ENCODE results near the gene CTF1. TPM values are rescaled to one million over a fixed set of nuclear protein-coding genes. Genes with fewer than 3 reads are reported as not detected.
"Not testable (repeated sequence)": the region's sequence is repeated elsewhere in the genome, so short reads cannot be mapped to it uniquely, and the experiment has no call there.

Gene CTF1
- total and polyA plus RNA-seq, 9 donors: 7.0 to 22.4 (median 14.4) TPM

GRCh38 chr16:30889721-30890120, 6.7 kb upstream of the CTF1 start:
- WGBS, 3 donors: 69 to 73% (median 70%) methylated on average over 5 of the region's 5 CpGs
- H3K4me1 ChIP-seq (ENCODE audit: insufficient read depth): peaks cover 12% of the 10 kb centered on the region
- no peak overlapping the region for H3K27ac ChIP-seq
- H3K27me3 ChIP-seq: no peaks in the 10 kb centered on the region
- H3K9me3 ChIP-seq: no peaks in the 10 kb centered on the region
- H3K36me3 ChIP-seq: no peaks in the 10 kb centered on the region
- H3K4me3 ChIP-seq: no peak overlapping the region
- no peak for TF ChIP-seq EP300 (IDR thresholded peaks at IDR 0.05)
- no peak for TF ChIP-seq CTCF (IDR thresholded peaks at IDR 0.05)
- no peak for TF ChIP-seq POLR2A (IDR thresholded peaks at IDR 0.05)
- intact Hi-C loops (cut with DNase I): loop anchor here in 1 of 4 donors (5.0 kb wide), 1 partner anchor 42 kb away; no protein-coding TSS in a partner anchor
- DNase-seq: no peak

- H3K36me3 ChIP-seq: not testable (repeated sequence)
- intact Hi-C loops (cut with DNase I): loop anchor here in 1 of 4 donors (5.0 kb wide), 1 partner anchor 44 kb away; no protein-coding TSS in a partner anchor
Observed at GRCh38 chr16:30891043-30891823, 5.2 kb upstream of the CTF1 start.

DNA sequence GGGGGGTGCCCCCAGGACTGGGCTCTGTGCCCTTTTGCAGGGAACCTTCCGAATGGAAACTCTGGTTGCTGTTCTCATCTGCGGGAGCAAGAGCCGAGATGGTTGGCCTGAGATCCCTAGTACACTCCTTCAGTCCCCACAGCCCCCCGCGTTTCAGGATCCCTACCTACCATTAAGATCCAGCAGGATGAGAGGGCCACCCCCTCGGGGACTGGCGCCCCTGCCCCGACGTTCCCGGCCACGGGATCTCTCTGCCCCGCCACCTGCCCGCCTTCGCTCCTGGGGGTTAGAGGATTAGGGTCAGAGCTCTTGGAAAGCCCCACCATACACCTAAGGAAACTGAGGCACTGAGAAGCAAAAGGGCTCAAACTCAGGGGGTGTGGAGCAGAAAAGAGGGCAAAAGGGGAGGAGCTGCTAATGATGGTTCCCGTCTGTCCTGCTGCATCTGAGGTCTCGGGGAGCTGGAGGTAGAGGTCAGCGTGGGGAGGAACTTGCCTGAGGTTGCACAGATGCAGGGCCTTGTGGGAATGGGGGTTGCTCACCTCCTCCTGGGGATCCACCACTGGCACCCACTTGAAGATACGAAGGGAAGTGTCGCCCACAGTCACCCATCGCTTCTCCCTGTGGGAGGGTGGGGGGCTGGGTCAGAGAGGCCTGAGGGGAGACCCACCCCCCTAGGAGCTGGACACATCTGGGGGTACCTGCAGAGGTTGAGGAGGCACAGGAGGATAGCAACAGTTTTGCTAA, 3.6 kb upstream of the CTF1 start:
- H3K9me3 ChIP-seq: no peaks in the 10 kb centered on the region
- H3K36me3 ChIP-seq: no peaks in the 10 kb centered on the region
- intact Hi-C loops (cut with DNase I): loop anchor here in 1 of 4 donors (5.0 kb wide), 1 partner anchor 46 kb away; no protein-coding TSS in a partner anchor
- H3K4me1 ChIP-seq (ENCODE audit: insufficient read depth): peaks cover 15% of the 10 kb centered on the region
- H3K27ac ChIP-seq: peak overlapping the region; percentile 64 to 92
- DNase-seq: no peak
- 45 to 58% (median 52%) methylated on average over 20 of the region's 20 CpGs for WGBS, 3 donors
- H3K27me3 ChIP-seq: no peaks in the 10 kb centered on the region
- peak overlapping the region; percentile 74 for H3K4me3 ChIP-seq
- no peak for TF ChIP-seq CTCF (IDR thresholded peaks at IDR 0.05)
- TF ChIP-seq EP300 (IDR thresholded peaks at IDR 0.05): no peak
- no peak for TF ChIP-seq POLR2A (IDR thresholded peaks at IDR 0.05)

More at GRCh38 chr16:30891043-30891823, 5.2 kb upstream of the CTF1 start:
- not testable (repeated sequence) for H3K27ac ChIP-seq, DNase-seq, H3K4me3 ChIP-seq, H3K9me3 ChIP-seq, H3K27me3 ChIP-seq
- 93 to 95% (median 93%) methylated on average over 15 of the region's 15 CpGs for WGBS, 3 donors
- H3K4me1 ChIP-seq (ENCODE audit: insufficient read depth): peaks cover 15% of the 10 kb centered on the region

DNA sequence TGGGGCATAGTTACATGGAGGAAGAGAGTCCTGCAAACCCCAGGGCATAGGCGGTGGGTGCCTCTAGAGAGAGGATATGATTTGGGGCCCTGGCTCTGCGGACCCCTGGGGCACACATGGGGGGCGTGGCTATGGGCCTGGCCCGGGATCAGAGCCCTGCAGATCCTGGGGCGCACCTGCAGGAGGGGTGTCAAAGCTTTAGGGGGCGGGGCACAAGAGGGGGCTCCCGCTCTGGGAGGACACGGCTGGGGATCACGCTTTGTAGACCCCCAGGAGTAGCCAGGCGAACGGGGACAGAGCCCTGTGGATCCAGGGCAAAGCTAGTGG, 3.0 kb upstream of the CTF1 start:
- Histone ChIP-seq H3K4me3 (peak overlapping the region; percentile 74), H3K36me3 (no peaks in the 10 kb centered on the region), H3K4me1 (ENCODE audit: insufficient read depth) (peaks cover 15% of the 10 kb centered on the region), H3K9me3 (no peaks in the 10 kb centered on the region), H3K27ac (peak overlapping the region; percentile 64 to 92), H3K27me3 (no peaks in the 10 kb centered on the region)
- WGBS, 3 donors: 1 to 3% (median 2%) methylated on average over 10 to 11 of the region's 11 CpGs
- peak in 3 of 5 donors; percentile 66 to 69 (median 66) for DNase-seq
- intact Hi-C loops (cut with DNase I): loop anchor here in 1 of 4 donors (5.0 kb wide), 1 partner anchor 46 kb away; no protein-coding TSS in a partner anchor
- TF ChIP-seq EP300 (IDR thresholded peaks at IDR 0.05) (no peak), POLR2A (IDR thresholded peaks at IDR 0.05) (no peak), CTCF (IDR thresholded peaks at IDR 0.05) (no peak)
